Caco-2 (cell line): ENCODE data around the gene FANCM. TPM values are rescaled to one million over a fixed set of nuclear protein-coding genes. Genes with fewer than 3 reads are reported as not detected.

ENCODE experiments used
- BruUV-seq: library from RNA; stranded (reverse); fragments of 400-500 nt; replicated peaks from 2 replicates; lab custom pipeline; 2021; lab: Mats Ljungman, UMichigan
- CTCF ChIA-PET: fragments of 300-600 bp; sonication (Branson Sonifier 250); formaldehyde crosslinking; loops from one replicate; lab custom pipeline; 2022; ENCODE audit warnings: antibody characterized with exemption; lab: Charles Lee
- POLR2A ChIA-PET: fragments of 300-600 bp; sonication (Branson Sonifier 250); formaldehyde crosslinking; loops from one replicate; lab custom pipeline; 2022; ENCODE audit warnings: antibody characterized with exemption; lab: Charles Lee
- DNase-seq, 2 experiments: peaks; one replicate each; pipeline versions ENCODE4 v3.0.0 to v3.0.0-alpha.2; 2020 to 2022
- H3K27me3 ChIP-seq: replicated peaks from 2 replicates; pipeline ENCODE4 v1.6.0; 2011; ENCODE audit warnings: low read length; ENCODE audit not compliant: control insufficient read depth, insufficient read depth
- H3K36me3 ChIP-seq: 2 replicates; pipeline ENCODE4 v1.5.1; 2011; ENCODE audit warnings: low read length; ENCODE audit not compliant: control insufficient read depth, insufficient read depth
- H3K4me1 ChIP-seq: fragments of 250-450 bp; sonication (Bioruptor Pico); 2 replicates; pipeline ENCODE4 v1.5.1; 2020; ENCODE audit warnings: mild to moderate bottlenecking
- H3K4me3 ChIP-seq: 2 replicates; pipeline ENCODE4 v1.5.1; 2011; ENCODE audit warnings: low read depth, mild to moderate bottlenecking, control low read depth, low read length
- H3K9me3 ChIP-seq: fragments of 250-450 bp; sonication (Bioruptor Pico); 2 replicates; pipeline ENCODE4 v1.5.1; 2020; ENCODE audit warnings: mild to moderate bottlenecking, moderate library complexity
- H3K27ac Mint-ChIP-seq: one replicate; pipeline ENCODE4 v1.8.0; 2022; ENCODE audit warnings: mixed read lengths; ENCODE audit not compliant: unreplicated experiment
- H3K27me3 Mint-ChIP-seq: one replicate; pipeline ENCODE4 v1.8.0; 2022; ENCODE audit warnings: mixed read lengths; ENCODE audit not compliant: insufficient read depth, unreplicated experiment
- H3K36me3 Mint-ChIP-seq: one replicate; pipeline ENCODE4 v1.8.0; 2022; ENCODE audit warnings: mild to moderate bottlenecking, mixed read lengths; ENCODE audit not compliant: insufficient read depth, unreplicated experiment
- H3K4me1 Mint-ChIP-seq: one replicate; pipeline ENCODE4 v1.8.0; 2022; ENCODE audit warnings: low read depth, mixed read lengths; ENCODE audit not compliant: unreplicated experiment
- H3K4me3 Mint-ChIP-seq: one replicate; pipeline ENCODE4 v1.8.0; 2022; ENCODE audit warnings: mild to moderate bottlenecking, moderate library complexity, mixed read lengths; ENCODE audit not compliant: unreplicated experiment
- H3K9me3 Mint-ChIP-seq: one replicate; pipeline ENCODE4 v1.8.0; 2022; ENCODE audit warnings: mixed read lengths; ENCODE audit not compliant: unreplicated experiment
- intact Hi-C: fragments of 100-400 bp; cut with micrococcal nuclease; formaldehyde crosslinking; loops from one replicate; pipeline ENCODE4 v1.10.0; 2022; ENCODE audit not compliant: unreplicated experiment
- total RNA-seq: library from RNA; stranded (reverse); gene quantifications from 2 replicates; pipeline ENCODE4 v1.2.3, GENCODE V29; 2022
- TF ChIP-seq, protein P1 (sequence below), 2 experiments: fragments of 200-600 bp in 1 of 2; IDR thresholded peaks; 1 replicate in 1 of 2; 2 replicates in 1 of 2; pipeline versions ENCODE4 v1.5.1 to v1.8.0; 2011 to 2022; ENCODE audit warnings: antibody characterized with exemption in 1 of 2, control low read depth in 1 of 2, inconsistent platforms in 1 of 2, low read depth in 1 of 2, low read length in 1 of 2, mild to moderate bottlenecking in 1 of 2, moderate library complexity in 1 of 2; ENCODE audit not compliant: insufficient read depth in 1 of 2, severe bottlenecking in 1 of 2, unreplicated experiment in 1 of 2

FANCM gene
- total RNA-seq, 1 experiment from 2014 or later, result 13.1 TPM

DNA sequence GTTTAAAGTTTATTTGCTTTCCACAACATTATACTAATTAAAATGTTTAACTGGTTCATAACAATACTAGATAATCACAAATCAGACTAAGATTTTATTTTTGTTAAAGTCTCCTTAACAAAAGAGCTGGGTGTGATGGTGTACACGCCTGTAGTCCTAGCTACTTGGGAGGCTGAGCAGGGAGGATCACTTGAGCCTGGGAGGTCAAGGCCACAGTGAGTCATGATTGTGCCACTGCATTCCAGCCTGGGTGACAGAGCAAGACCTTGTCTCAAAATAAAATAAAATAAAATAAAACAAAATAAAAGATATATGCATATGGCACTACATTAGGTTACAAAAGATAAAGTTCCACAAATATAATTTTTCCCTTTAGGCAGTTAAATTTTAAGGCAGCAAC lies 111.7 kb downstream of the FANCM start:
- Mint-ChIP-seq H3K9me3 (no peaks in the 10 kb centered on the region), H3K27ac (no peak overlapping the region), H3K27me3 (no peaks in the 10 kb centered on the region), H3K36me3 (no peaks in the 10 kb centered on the region), H3K4me1 (no peaks in the 10 kb centered on the region), H3K4me3 (no peak overlapping the region)
- ChIA-PET CTCF (no interaction called here), POLR2A (no interaction called here)
- Histone ChIP-seq H3K9me3 (no peaks in the 10 kb centered on the region), H3K27me3 (no peaks in the 10 kb centered on the region), H3K36me3 (no peaks in the 10 kb centered on the region), H3K4me3 (no peak overlapping the region), H3K4me1 (peaks cover 3% of the 10 kb centered on the region; the same call in 1 of the 2 replicates)
- no peak for DNase-seq
- intact Hi-C loops, result no loop called here
- BruUV-seq, result no TSS peak
- TF ChIP-seq, protein P1, sequence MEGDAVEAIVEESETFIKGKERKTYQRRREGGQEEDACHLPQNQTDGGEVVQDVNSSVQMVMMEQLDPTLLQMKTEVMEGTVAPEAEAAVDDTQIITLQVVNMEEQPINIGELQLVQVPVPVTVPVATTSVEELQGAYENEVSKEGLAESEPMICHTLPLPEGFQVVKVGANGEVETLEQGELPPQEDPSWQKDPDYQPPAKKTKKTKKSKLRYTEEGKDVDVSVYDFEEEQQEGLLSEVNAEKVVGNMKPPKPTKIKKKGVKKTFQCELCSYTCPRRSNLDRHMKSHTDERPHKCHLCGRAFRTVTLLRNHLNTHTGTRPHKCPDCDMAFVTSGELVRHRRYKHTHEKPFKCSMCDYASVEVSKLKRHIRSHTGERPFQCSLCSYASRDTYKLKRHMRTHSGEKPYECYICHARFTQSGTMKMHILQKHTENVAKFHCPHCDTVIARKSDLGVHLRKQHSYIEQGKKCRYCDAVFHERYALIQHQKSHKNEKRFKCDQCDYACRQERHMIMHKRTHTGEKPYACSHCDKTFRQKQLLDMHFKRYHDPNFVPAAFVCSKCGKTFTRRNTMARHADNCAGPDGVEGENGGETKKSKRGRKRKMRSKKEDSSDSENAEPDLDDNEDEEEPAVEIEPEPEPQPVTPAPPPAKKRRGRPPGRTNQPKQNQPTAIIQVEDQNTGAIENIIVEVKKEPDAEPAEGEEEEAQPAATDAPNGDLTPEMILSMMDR (IDR thresholded peaks at IDR 0.05; ENCODE audit: insufficient read depth in 1 of 2, low read depth in 1 of 2, low read length in 1 of 2, severe bottlenecking in 1 of 2, unreplicated experiment in 1 of 2), result no peak

DNA sequence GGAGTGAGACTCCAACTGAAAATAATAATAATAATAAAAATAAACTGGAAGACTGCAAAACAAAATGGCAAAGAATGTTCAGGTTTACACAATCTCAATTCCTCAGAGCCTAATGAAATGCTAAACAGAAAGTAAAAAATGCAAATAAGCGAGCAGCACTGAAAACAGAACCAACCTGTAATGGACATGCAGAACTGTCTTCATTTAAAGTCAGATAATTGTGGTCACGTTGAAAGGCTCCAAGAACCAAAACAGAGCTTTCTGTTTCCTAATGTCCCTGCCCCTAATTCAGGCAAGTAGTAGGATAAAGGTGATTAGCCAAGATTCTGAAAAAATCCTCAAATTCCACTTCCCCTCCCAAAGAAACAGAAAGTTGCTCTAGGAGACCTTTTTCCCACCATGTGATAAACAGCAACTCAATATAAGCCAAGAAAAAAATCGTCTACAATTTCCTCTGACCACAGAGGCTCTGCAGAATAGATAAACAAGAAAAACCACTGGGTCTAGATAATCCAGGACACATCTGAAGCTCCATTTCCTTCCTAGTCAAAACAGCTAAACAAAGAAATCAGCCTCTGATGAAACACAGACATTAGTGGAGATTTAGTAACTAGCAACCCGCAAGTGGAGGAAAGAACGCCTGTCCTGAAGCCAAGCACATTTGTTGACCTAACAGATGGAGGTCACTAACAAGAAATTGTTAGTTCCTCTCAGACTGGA lies 114.3 kb downstream of the FANCM start:
- no peak overlapping the region for H3K4me3 ChIP-seq
- H3K4me1 Mint-ChIP-seq, result no peaks in the 10 kb centered on the region
- POLR2A ChIA-PET, result no interaction called here

More for the DNA sequence above, 114.3 kb downstream of the FANCM start:
- Mint-ChIP-seq H3K9me3 (no peaks in the 10 kb centered on the region), H3K36me3 (peaks cover 9% of the 10 kb centered on the region), H3K4me3 (no peak overlapping the region), H3K27ac (no peak overlapping the region), H3K27me3 (no peaks in the 10 kb centered on the region)
- intact Hi-C loops, result loop anchor here (5.0 kb wide), 3 partner anchors 288 to 353 kb away; partner anchors contain the start of genes KLHL28 and TOGARAM1
- TF ChIP-seq, protein P1 (IDR thresholded peaks at IDR 0.05; ENCODE audit: insufficient read depth in 1 of 2, low read depth in 1 of 2, low read length in 1 of 2, severe bottlenecking in 1 of 2, unreplicated experiment in 1 of 2), result no peak
- no peak for DNase-seq
- Histone ChIP-seq H3K36me3 (no peaks in the 10 kb centered on the region), H3K9me3 (no peaks in the 10 kb centered on the region), H3K27me3 (no peaks in the 10 kb centered on the region), H3K4me1 (peaks cover 3% of the 10 kb centered on the region; the same call in 1 of the 2 replicates)
- CTCF ChIA-PET, result no interaction called here
- no TSS peak for BruUV-seq

Other genes starting within 250 kb of the FANCM start
- 3.6 and 4.7 TPM in 2 replicates for gene KLHL28, start 174.0 kb upstream of the FANCM start, total RNA-seq
- 5.9 and 7.1 TPM in 2 replicates for gene TOGARAM1, start 173.7 kb upstream of the FANCM start, total RNA-seq
- gene PRPF39, start 51.8 kb upstream of the FANCM start, total RNA-seq, result 22.3 and 30.0 TPM in 2 replicates
- gene FKBP3, start 1.4 kb upstream of the FANCM start, total RNA-seq, result 94.2 and 94.8 TPM in 2 replicates
- gene MIS18BP1, start 117.3 kb downstream of the FANCM start, total RNA-seq, result 31.4 and 38.4 TPM in 2 replicates